SH-SY5Y (cell line): ENCODE measurements around the gene SYCN.

ENCODE experiments used
- GATA2 ChIP-seq: IDR thresholded peaks from 2 replicates; pipeline ENCODE4 v1.6.1; 2011; ENCODE audit warnings: mild to moderate bottlenecking, low read depth, low read length
- GATA3 ChIP-seq: IDR thresholded peaks from 2 replicates; pipeline ENCODE4 v1.6.1; 2011; ENCODE audit warnings: low read depth, mild to moderate bottlenecking, low read length, moderate library complexity

DNA sequence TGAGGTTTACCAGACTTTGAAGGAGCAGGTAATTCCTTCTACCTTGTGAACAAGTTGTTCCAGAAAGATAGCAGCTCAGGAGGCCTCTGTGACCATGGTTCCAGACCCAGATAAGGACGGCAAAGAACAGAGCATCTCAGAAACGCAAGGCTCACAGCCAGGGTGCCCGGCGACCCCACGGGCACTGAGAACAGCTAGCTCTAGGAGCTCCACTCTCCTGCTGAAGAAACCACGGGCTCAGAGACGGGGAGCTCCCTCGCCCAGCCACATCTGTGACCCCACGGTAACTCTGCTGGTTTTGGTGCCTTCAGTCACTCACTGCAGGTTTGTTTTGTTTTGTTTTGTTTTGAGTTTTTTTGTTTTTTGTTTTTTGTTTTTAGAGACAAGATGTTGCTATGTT, 23.3 kb downstream of the SYCN start:
- TF ChIP-seq GATA2 (no peak), GATA3 (no peak)
